Epithelial cell of esophagus (primary cell): ENCODE data around the gene DUSP23.

Source experiments
- DNase-seq: peaks from one replicate; pipeline ENCODE4 v3.0.0; 2010; ENCODE audit warnings: low read depth
- H3K4me3 ChIP-seq: 2 replicates; pipeline ENCODE4 v1.5.1; 2011; ENCODE audit warnings: mild to moderate bottlenecking, low read length, control low read depth
- CTCF ChIP-seq: IDR thresholded peaks from 2 replicates; pipeline ENCODE4 v1.5.1; 2011; ENCODE audit warnings: low read depth, mild to moderate bottlenecking, low read length, control low read depth, inconsistent platforms; ENCODE audit not compliant: insufficient read depth; ENCODE audit errors: missing control alignments

The DUSP23 gene

GRCh38 chr1:159831412-159832141 lies 50.8 kb downstream of the DUSP23 start:
- TF ChIP-seq CTCF: no peak
- DNase-seq: no peak
- H3K4me3 ChIP-seq: no peak overlapping the region
